OCI-LY3 (cell line): Measurements from ENCODE around the gene CLCN5.

ENCODE experiments used
- H2AFZ ChIP-seq: fragments of 200-600, 300-600 bp; shearing (Covaris generic); 2 replicates; pipeline ENCODE4 v1.6.0; 2014; ENCODE audit warnings: antibody characterized with exemption, low read depth, low read length
- H3K27ac ChIP-seq: fragments of 200-600, 300-600 bp; sonication (generic); 2 replicates; pipeline ENCODE4 v1.5.1; 2014; ENCODE audit warnings: mild to moderate bottlenecking, low read length, moderate library complexity, mixed read lengths
- H3K27me3 ChIP-seq: fragments of 200-600, 300-600 bp; sonication (generic); 2 replicates; pipeline ENCODE4 v1.6.1; 2014; ENCODE audit warnings: low read depth, low read length, mixed read lengths
- H3K36me3 ChIP-seq: fragments of 200-600, 300-600 bp; sonication (generic); replicated peaks from 2 replicates; pipeline ENCODE3; 2014; ENCODE audit warnings: low read depth, low read length, mixed read lengths
- H3K4me1 ChIP-seq: fragments of 300-600, 200-600 bp; sonication (generic); 2 replicates; pipeline ENCODE4 v1.6.1; 2014; ENCODE audit warnings: low read length, mixed read lengths
- H3K4me2 ChIP-seq: fragments of 200-600, 300-600 bp; sonication (generic); 2 replicates; pipeline ENCODE4 v1.6.1; 2014; ENCODE audit warnings: low read length, mixed read lengths
- H3K4me3 ChIP-seq: fragments of 300-600, 200-600 bp; sonication (generic); 2 replicates; pipeline ENCODE4 v1.5.1; 2014; ENCODE audit warnings: antibody characterized with exemption, mild to moderate bottlenecking, low read length, moderate library complexity
- H3K79me2 ChIP-seq: fragments of 300-600, 200-600 bp; shearing (Covaris generic); 2 replicates; pipeline ENCODE4 v1.6.1; 2014; ENCODE audit warnings: mild to moderate bottlenecking, low read length, mixed read lengths
- H3K9ac ChIP-seq: fragments of 300-600, 200-600 bp; shearing (Covaris generic); 2 replicates; pipeline ENCODE4 v1.6.0; 2014; ENCODE audit warnings: mild to moderate bottlenecking, low read length, moderate library complexity
- H3K9me3 ChIP-seq: fragments of 200-600, 300-600 bp; shearing (Covaris generic); 2 replicates; pipeline ENCODE4 v1.6.1; 2014; ENCODE audit warnings: low read length, mixed read lengths; ENCODE audit not compliant: insufficient read depth
- H4K20me1 ChIP-seq: fragments of 200-600, 300-600 bp; sonication (generic); 2 replicates; pipeline ENCODE4 v1.6.1; 2016; ENCODE audit warnings: low read length, mixed read lengths; ENCODE audit not compliant: insufficient read depth
- CTCF ChIP-seq: fragments of 200-600, 300-600 bp; sonication (generic); IDR thresholded peaks from 2 replicates; pipeline ENCODE4 v1.5.1; 2014; ENCODE audit warnings: antibody characterized with exemption, low read length, low read depth
- EZH2phosphoT487 ChIP-seq: fragments of 200-600 bp; shearing (Covaris generic); IDR thresholded peaks from 2 replicates; pipeline ENCODE4 v1.6.1; 2018; ENCODE audit warnings: antibody characterized with exemption, mixed run types, low read depth

Gene CLCN5

GRCh38 chrX:50103176-50103575 lies 180.8 kb downstream of the CLCN5 start:
- H2AFZ ChIP-seq, result no peak overlapping the region
- peaks cover 7% of the 10 kb centered on the region; the same call in 1 of the 2 replicates for H3K4me1 ChIP-seq
- H3K9me3 ChIP-seq, result no peaks in the 10 kb centered on the region
- H3K9ac ChIP-seq, result no peak overlapping the region
- H3K36me3 ChIP-seq, result no peaks in the 10 kb centered on the region
- TF ChIP-seq CTCF, result no peak
- no peak for TF ChIP-seq EZH2phosphoT487
- no peaks in the 10 kb centered on the region for H3K79me2 ChIP-seq
- no peak overlapping the region for H3K27ac ChIP-seq
- no peak overlapping the region for H3K4me2 ChIP-seq
- no peaks in the 10 kb centered on the region for H4K20me1 ChIP-seq
- H3K4me3 ChIP-seq, result no peak overlapping the region
- no peaks in the 10 kb centered on the region for H3K27me3 ChIP-seq

GRCh38 chrX:50103866-50104566 lies 181.6 kb downstream of the CLCN5 start:
- Histone ChIP-seq H3K4me3 (no peak overlapping the region), H3K4me1 (peaks cover 7% of the 10 kb centered on the region; the same call in 1 of the 2 replicates), H3K27me3 (no peaks in the 10 kb centered on the region), H3K27ac (no peak overlapping the region), H3K4me2 (no peak overlapping the region), H3K79me2 (no peaks in the 10 kb centered on the region), H3K9ac (no peak overlapping the region), H2AFZ (no peak overlapping the region), H4K20me1 (no peaks in the 10 kb centered on the region), H3K9me3 (no peaks in the 10 kb centered on the region), H3K36me3 (no peaks in the 10 kb centered on the region)
- no peak for TF ChIP-seq EZH2phosphoT487
- TF ChIP-seq CTCF, result no peak

GRCh38 chrX:50106051-50106675 lies 183.8 kb downstream of the CLCN5 start:
- Histone ChIP-seq H3K79me2 (no peaks in the 10 kb centered on the region), H3K27me3 (no peaks in the 10 kb centered on the region), H2AFZ (no peak overlapping the region), H3K4me3 (no peak overlapping the region), H3K27ac (no peak overlapping the region), H3K4me1 (peaks cover 16% of the 10 kb centered on the region), H3K36me3 (no peaks in the 10 kb centered on the region), H3K9me3 (no peaks in the 10 kb centered on the region), H3K4me2 (no peak overlapping the region), H4K20me1 (no peaks in the 10 kb centered on the region), H3K9ac (no peak overlapping the region)
- TF ChIP-seq CTCF (no peak), EZH2phosphoT487 (no peak)

- H3K4me3 ChIP-seq, result no peak overlapping the region
Observed at GRCh38 chrX:50107470-50107869, 185.1 kb downstream of the CLCN5 start.

More at GRCh38 chrX:50107470-50107869, 185.1 kb downstream of the CLCN5 start:
- TF ChIP-seq CTCF (no peak), EZH2phosphoT487 (no peak)
- Histone ChIP-seq H3K27me3 (no peaks in the 10 kb centered on the region), H3K4me2 (no peak overlapping the region), H3K27ac (no peak overlapping the region), H4K20me1 (no peaks in the 10 kb centered on the region), H3K36me3 (no peaks in the 10 kb centered on the region), H3K79me2 (no peaks in the 10 kb centered on the region), H3K9me3 (no peaks in the 10 kb centered on the region), H3K4me1 (peaks cover 16% of the 10 kb centered on the region), H2AFZ (no peak overlapping the region), H3K9ac (no peak overlapping the region)
